ENCODE results near the gene NFATC1. TPM values are rescaled to one million over a fixed set of nuclear protein-coding genes. Genes with fewer than 3 reads are reported as not detected.

The NFATC1 gene
- total RNA-seq, 1 donor from 2014 or later = 52.6 TPM

DNA sequence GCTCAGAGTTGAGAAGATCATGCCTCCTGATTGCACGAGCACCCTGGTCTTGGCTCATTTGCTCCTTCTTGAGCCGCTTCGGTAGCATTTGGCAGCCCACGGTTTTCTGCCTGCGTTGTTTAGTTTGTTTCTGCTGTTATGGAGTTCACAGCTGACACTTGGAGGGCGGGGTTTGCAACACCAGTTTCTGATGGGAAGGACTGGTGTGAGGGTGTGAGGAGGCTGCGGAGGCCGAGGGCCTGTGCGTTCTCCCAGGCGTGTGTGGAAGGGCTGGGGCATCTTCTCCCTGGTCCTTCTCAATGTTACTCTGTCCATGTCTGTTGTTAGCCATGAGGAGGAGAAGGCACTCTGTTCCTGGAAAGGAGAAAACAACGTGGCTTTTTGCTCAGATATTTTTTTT is 22.9 kb downstream of the NFATC1 start:
- Mint-ChIP-seq H3K27me3 (no peaks in the 10 kb centered on the region), H3K4me3 (no peak overlapping the region), H3K27ac (no peak overlapping the region), H3K36me3 (ENCODE audit: low read depth) (peaks cover 65% of the 10 kb centered on the region), H3K9me3 (no peaks in the 10 kb centered on the region), H3K4me1 (peaks cover 35% of the 10 kb centered on the region)
- DNase-seq (no peak), ATAC-seq (ENCODE audit: low read depth) (no peak)
- intact Hi-C loops (cut with micrococcal nuclease) = no loop called here
- ChIA-PET CTCF (no interaction called here), POLR2A (interaction anchor here (0.5 kb wide), 1 partner anchor 402 kb away, joined by 5 read pairs; no protein-coding TSS in a partner anchor)
- TF ChIP-seq, protein P1, sequence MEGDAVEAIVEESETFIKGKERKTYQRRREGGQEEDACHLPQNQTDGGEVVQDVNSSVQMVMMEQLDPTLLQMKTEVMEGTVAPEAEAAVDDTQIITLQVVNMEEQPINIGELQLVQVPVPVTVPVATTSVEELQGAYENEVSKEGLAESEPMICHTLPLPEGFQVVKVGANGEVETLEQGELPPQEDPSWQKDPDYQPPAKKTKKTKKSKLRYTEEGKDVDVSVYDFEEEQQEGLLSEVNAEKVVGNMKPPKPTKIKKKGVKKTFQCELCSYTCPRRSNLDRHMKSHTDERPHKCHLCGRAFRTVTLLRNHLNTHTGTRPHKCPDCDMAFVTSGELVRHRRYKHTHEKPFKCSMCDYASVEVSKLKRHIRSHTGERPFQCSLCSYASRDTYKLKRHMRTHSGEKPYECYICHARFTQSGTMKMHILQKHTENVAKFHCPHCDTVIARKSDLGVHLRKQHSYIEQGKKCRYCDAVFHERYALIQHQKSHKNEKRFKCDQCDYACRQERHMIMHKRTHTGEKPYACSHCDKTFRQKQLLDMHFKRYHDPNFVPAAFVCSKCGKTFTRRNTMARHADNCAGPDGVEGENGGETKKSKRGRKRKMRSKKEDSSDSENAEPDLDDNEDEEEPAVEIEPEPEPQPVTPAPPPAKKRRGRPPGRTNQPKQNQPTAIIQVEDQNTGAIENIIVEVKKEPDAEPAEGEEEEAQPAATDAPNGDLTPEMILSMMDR (IDR thresholded peaks at IDR 0.05) = no peak

DNA sequence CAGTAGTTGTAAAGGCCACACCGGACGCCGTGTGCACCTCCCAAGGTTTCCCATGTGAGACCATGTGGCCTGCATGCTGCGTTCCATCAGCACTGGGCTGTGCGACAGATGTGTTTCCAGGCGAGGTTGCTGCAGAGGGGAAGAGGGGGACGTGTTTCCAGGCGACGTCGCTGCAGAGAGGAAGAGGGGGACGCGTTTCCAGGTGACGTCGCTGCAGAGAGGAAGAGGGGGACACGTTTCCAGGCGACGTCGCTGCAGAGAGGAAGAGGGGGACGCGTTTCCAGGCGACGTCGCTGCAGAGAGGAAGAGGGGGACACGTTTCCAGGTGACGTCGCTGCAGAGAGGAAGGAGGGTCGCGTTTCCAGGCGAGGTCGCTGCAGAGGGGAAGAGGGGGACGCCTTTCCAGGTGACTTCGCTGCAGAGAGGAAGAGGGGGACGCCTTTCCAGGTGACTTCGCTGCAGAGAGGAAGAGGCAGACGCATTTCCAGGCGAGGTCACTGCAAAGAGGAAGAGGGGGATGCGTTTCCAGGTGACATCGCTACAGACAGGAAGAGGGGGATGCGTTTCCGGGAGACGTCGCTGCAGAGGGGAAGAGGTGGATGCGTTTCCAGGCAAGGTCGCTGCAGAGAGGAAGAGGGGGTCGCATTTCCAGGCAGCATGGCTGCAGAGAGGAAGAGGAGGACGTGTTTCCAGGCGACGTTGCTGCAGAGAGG is 24.5 kb downstream of the NFATC1 start:
- no peak overlapping the region for H3K4me3 Mint-ChIP-seq
- ChIA-PET POLR2A (interaction anchor here (0.7 kb wide), 1 partner anchor 12 kb away, joined by 6 read pairs; no protein-coding TSS in a partner anchor), CTCF (no interaction called here)
- H3K27ac Mint-ChIP-seq = peak overlapping the region; percentile 35
- ATAC-seq (ENCODE audit: low read depth) (no peak), DNase-seq (no peak)
- H3K4me1 Mint-ChIP-seq = peaks cover 37% of the 10 kb centered on the region
- intact Hi-C loops (cut with micrococcal nuclease) = no loop called here
- H3K27me3 Mint-ChIP-seq = no peaks in the 10 kb centered on the region
- H3K9me3 Mint-ChIP-seq = no peaks in the 10 kb centered on the region
- peaks cover 62% of the 10 kb centered on the region for H3K36me3 Mint-ChIP-seq (ENCODE audit: low read depth)
- TF ChIP-seq, protein P1 (IDR thresholded peaks at IDR 0.05) = no peak

DNA sequence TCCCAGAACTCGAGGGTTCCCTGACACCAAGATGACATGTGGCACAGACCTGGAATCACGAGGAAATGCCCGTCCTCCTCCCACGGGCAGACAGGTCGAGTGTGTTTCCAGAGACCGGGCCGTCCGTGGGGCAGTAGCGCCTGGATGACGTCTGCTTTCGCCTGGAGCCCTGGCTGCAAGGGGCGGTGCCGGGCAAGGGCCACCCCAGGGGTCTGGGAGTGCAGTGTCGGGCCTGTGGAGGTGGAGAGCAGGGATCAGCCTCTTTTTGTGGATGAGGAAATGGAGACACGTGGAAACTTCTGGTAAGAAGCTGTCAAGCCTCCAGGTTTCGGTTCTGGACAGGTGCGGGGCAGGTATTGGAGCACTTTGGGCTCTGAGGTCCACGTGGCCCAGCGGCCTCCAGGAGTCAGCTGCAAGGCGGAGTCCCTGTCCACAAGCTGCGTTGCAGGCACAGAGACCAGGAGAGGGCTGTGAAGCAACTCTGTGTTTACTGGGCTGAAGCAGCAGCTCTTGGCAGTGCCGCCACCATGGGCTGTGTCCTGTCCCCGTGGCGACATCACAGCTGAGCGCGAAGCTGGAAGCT is 25.6 kb downstream of the NFATC1 start:
- intact Hi-C loops (cut with micrococcal nuclease) = no loop called here
- Mint-ChIP-seq H3K9me3 (no peaks in the 10 kb centered on the region), H3K4me3 (no peak overlapping the region), H3K4me1 (peaks cover 34% of the 10 kb centered on the region), H3K27ac (no peak overlapping the region), H3K36me3 (ENCODE audit: low read depth) (peaks cover 65% of the 10 kb centered on the region), H3K27me3 (no peaks in the 10 kb centered on the region)
- DNase-seq (no peak), ATAC-seq (ENCODE audit: low read depth) (no peak)
- ChIA-PET CTCF (no interaction called here), POLR2A (no interaction called here)
- TF ChIP-seq, protein P1 (IDR thresholded peaks at IDR 0.05) = no peak

DNA sequence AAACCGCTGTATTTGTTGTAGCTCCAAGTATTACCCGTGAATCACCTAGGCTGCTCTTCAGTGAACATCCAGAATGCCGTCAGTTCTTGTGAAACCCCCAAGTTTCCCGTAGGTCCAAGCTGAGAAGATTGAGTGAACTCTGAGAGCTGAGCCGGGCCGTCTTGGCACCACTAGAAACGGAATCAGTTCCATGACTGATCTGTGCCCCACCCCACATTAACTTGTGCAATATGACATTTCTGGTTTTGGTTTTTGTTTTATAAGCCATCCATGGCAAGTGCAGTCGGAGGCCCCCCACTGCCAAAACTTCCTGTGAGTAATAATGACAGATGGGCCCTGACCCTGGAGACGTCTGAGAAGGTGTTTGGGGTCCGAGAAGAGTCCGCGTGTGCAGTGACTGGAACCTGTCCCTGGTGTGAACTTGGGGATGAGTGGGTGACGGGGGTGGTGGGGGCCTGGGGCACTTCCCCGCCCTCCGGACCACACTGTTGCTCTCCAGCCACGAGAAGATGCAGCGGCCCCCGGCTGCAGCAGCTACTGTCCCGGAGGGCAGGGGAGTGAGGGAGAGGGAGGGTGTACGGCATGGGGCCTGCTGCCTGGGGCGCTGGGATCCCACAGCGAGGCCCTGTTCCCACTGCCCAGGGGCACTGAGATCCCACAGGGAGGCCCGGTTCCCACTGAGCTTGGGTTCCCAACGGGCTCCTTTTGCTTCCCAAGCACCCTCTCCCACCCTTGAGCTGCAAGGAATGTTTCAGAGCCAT is 26.5 kb downstream of the NFATC1 start:
- no peak for DNase-seq
- Mint-ChIP-seq H3K36me3 (ENCODE audit: low read depth) (peaks cover 61% of the 10 kb centered on the region), H3K27ac (peak overlapping the region; percentile 35), H3K4me3 (no peak overlapping the region), H3K4me1 (peaks cover 36% of the 10 kb centered on the region), H3K27me3 (no peaks in the 10 kb centered on the region), H3K9me3 (no peaks in the 10 kb centered on the region)
- CTCF ChIA-PET = no interaction called here
- intact Hi-C loops (cut with micrococcal nuclease) = no loop called here
- POLR2A ChIA-PET = no interaction called here
- peak; percentile 64 for ATAC-seq (ENCODE audit: low read depth)
- TF ChIP-seq, protein P1 (IDR thresholded peaks at IDR 0.05) = no peak

DNA sequence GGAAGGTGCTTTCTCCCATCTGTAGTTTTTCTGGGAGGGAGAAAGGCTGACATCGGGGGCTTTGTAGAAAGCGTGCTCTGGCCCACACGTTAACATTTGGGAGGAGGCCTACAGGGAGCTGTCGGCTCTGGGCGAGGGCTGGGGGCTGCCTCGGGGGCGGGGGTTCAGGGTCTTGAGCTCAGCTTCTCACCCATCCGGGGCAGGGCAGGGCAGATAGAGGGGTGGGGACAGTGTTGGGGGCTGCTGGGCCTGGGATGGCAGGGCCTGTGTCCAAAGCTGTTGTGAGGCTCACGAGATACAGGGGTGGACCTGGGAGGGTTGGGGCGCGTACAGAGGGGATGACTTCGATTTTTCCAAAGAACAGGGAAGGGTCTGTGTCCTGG is 27.0 kb downstream of the NFATC1 start:
- H3K27me3 Mint-ChIP-seq = no peaks in the 10 kb centered on the region
- H3K9me3 Mint-ChIP-seq = no peaks in the 10 kb centered on the region
- DNase-seq = no peak
- intact Hi-C loops (cut with micrococcal nuclease) = no loop called here
- POLR2A ChIA-PET = no interaction called here
- peaks cover 61% of the 10 kb centered on the region for H3K36me3 Mint-ChIP-seq (ENCODE audit: low read depth)
- TF ChIP-seq, protein P1 (IDR thresholded peaks at IDR 0.05) = no peak
- no peak overlapping the region for H3K4me3 Mint-ChIP-seq
- peaks cover 36% of the 10 kb centered on the region for H3K4me1 Mint-ChIP-seq
- no peak for ATAC-seq (ENCODE audit: low read depth)
- no peak overlapping the region for H3K27ac Mint-ChIP-seq
- CTCF ChIA-PET = no interaction called here

Data from activated B cell treated with CpG ODN at 0.5 μM for 24 hours (primary cell).